Gastrocnemius medialis (tissue), 4 donors: Measurements from ENCODE around the gene PTPRE. TPM values are rescaled to one million over a fixed set of nuclear protein-coding genes. Genes with fewer than 3 reads are reported as not detected.

Source experiments
- ATAC-seq, 2 donors: fragments of 150-250 bp; one replicate each; pipeline ENCODE4 v1.9.1; 2016
- DNase-seq, 2 donors: peaks; one replicate each; pipeline ENCODE4 v3.0.0-alpha.2; 2019
- H3K27ac ChIP-seq, 4 donors: fragments of 200-600 bp; sonication (generic); 1 replicate in 1 of 4; 2 replicates in 3 of 4; pipeline ENCODE4 v1.5.1; 2016 to 2018; ENCODE audit warnings: mild to moderate bottlenecking in 2 of 4, moderate library complexity in 1 of 4
- H3K27me3 ChIP-seq, 3 donors: fragments of 200-600 bp; sonication (generic) in 2 of 3; 1 replicate in 1 of 3; 2 replicates in 2 of 3; pipeline versions ENCODE4 v1.5.1 to v1.6.0; 2016 to 2019; ENCODE audit warnings: mild to moderate bottlenecking in 1 of 3, moderate library complexity in 1 of 3
- H3K36me3 ChIP-seq, 2 donors: fragments of 200-600 bp; sonication (generic) in 1 of 2; one replicate each; pipeline ENCODE4 v1.5.1; 2017 to 2018
- H3K4me1 ChIP-seq, 2 donors: fragments of 200-600 bp; sonication (generic) in 1 of 2; one replicate each; pipeline ENCODE4 v1.5.1; 2016 to 2017; ENCODE audit warnings: mild to moderate bottlenecking in 2 of 2
- H3K4me3 ChIP-seq, 4 donors: fragments of 200-600 bp; sonication (generic) in 3 of 4; 1 replicate in 1 of 4; 2 replicates in 3 of 4; pipeline ENCODE4 v1.5.1; 2016 to 2019; ENCODE audit warnings: mild to moderate bottlenecking in 2 of 4
- H3K9me3 ChIP-seq, 3 donors: fragments of 200-600 bp; sonication (generic) in 2 of 3; 1 replicate in 1 of 3; 2 replicates in 2 of 3; pipeline ENCODE4 v1.5.1; 2016 to 2019
- POLR2A ChIP-seq, 2 donors: fragments of 450-650 bp; IDR thresholded peaks; one replicate each; pipeline ENCODE4 v1.6.1; 2017; ENCODE audit warnings: antibody characterized with exemption in 2 of 2, mild to moderate bottlenecking in 2 of 2, moderate library complexity in 2 of 2
- in situ Hi-C, 4 donors: fragments of 200-750 bp; cut with MboI; loops; one replicate each; pipeline versions ENCODE4 v1.15.0 to v1.8.0; 2017; ENCODE audit warnings: low sequenced_read_pairs in 4 of 4
- intact Hi-C: fragments of 100-400 bp; cut with DNase I; formaldehyde crosslinking; loops from one replicate; pipeline ENCODE4 v1.15.1; 2023; ENCODE audit warnings: low total_unique reads
- total RNA-seq, 4 donors: library from RNA; depleted of rRNA; stranded (reverse); fragments of >200 nt; gene quantifications; one replicate each; pipeline versions ENCODE4 v1.1.0 to v1.2.3, GENCODE V29; 2016
- TF ChIP-seq, protein P1 (sequence below), 5 experiments: fragments of 450-650 bp in 3 of 5; fragments of 200-600 bp in 2 of 5; sonication (generic) in 2 of 5; IDR thresholded peaks in 4 of 5; conservative IDR thresholded peaks in 1 of 5; 1 replicate in 4 of 5; 2 replicates in 1 of 5; pipeline ENCODE4 v1.5.1; 2016 to 2019; ENCODE audit warnings: antibody characterized with exemption in 5 of 5, mild to moderate bottlenecking in 3 of 5, moderate library complexity in 3 of 5

PTPRE gene
- total RNA-seq, 4 donors from 2014 or later: 0.97 to 2.2 (median 1.6) TPM

DNA sequence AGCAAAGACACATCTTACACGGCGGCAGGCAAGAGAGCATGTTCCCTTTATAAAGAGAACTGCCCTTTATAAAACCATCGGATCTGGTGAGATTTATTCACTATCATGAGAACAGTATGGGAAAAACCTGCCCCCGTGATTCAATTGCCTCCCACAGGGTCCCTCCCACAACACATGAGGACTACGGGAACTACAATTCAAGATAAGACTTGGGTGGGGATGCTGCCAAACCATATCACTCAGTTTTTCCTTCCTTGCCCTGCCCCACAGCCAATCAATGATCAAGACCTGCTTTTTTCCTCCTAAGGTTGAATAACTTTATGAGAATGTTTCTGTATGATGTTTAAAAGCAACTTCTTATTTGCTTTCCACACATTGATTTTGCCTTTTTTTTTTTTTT, 3.1 kb upstream of the PTPRE start:
- DNase-seq: no peak
- no peak overlapping the region for H3K27ac ChIP-seq
- ATAC-seq: no peak
- H3K27me3 ChIP-seq: peaks cover 4 to 9% (median 8%) of the 10 kb centered on the region in 3 donors
- in situ Hi-C loops: loop anchor here in 2 of 4 donors (10.0 kb wide), 1 partner anchor 111 kb away; no protein-coding TSS in a partner anchor
- intact Hi-C loops: no loop called here
- H3K36me3 ChIP-seq: no peaks in the 10 kb centered on the region
- H3K9me3 ChIP-seq: no peaks in the 10 kb centered on the region
- no peak overlapping the region for H3K4me3 ChIP-seq
- TF ChIP-seq, protein P1, sequence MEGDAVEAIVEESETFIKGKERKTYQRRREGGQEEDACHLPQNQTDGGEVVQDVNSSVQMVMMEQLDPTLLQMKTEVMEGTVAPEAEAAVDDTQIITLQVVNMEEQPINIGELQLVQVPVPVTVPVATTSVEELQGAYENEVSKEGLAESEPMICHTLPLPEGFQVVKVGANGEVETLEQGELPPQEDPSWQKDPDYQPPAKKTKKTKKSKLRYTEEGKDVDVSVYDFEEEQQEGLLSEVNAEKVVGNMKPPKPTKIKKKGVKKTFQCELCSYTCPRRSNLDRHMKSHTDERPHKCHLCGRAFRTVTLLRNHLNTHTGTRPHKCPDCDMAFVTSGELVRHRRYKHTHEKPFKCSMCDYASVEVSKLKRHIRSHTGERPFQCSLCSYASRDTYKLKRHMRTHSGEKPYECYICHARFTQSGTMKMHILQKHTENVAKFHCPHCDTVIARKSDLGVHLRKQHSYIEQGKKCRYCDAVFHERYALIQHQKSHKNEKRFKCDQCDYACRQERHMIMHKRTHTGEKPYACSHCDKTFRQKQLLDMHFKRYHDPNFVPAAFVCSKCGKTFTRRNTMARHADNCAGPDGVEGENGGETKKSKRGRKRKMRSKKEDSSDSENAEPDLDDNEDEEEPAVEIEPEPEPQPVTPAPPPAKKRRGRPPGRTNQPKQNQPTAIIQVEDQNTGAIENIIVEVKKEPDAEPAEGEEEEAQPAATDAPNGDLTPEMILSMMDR (IDR thresholded peaks at IDR 0.05 in 4 of 5, conservative IDR thresholded peaks at IDR 0.05 in 1 of 5): no peak
- no peak for TF ChIP-seq POLR2A (IDR thresholded peaks at IDR 0.05)
- H3K4me1 ChIP-seq: peaks cover 6 to 7% of the 10 kb centered on the region in 2 donors

DNA sequence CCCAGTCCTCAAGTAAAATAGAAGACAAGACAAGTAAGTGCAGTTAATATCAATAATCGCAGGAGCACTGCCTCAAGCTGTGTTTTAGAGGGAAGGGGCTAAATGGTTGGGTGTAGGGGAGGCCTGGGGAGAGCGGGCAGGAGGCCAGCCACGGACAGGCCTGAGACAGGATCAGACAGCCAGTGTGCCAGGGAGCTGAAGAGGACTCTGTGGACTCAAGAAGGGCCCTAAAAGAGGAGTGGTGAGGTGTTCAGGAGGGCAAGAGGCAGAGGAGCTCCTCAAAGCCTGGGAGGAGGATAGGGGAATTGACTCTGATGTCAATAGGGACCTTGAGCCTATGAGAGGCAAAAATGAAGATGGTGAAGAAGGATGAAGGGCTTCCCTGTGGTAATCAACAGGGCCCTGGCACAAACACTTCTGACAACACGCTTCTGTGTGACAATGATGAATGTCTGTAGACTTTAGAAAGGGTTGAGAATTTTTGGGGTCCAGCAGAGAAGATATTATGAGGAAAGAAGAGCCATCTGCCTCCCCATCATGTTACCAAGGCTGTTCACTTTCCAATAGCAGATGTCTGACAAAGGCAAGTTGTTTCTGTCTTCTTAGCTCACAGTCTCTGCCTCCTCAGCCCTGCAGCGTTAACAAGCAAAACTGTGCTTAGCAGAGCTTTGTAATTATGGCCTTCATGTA, 2.4 kb upstream of the PTPRE start:
- no peak for TF ChIP-seq POLR2A (IDR thresholded peaks at IDR 0.05)
- TF ChIP-seq, protein P1 (IDR thresholded peaks at IDR 0.05 in 4 of 5, conservative IDR thresholded peaks at IDR 0.05 in 1 of 5): no peak
- ATAC-seq (no peak), DNase-seq (no peak)
- H3K4me3 ChIP-seq: no peak overlapping the region
- H3K4me1 ChIP-seq: peaks cover 6 to 7% of the 10 kb centered on the region in 2 donors
- H3K36me3 ChIP-seq: no peaks in the 10 kb centered on the region
- in situ Hi-C loops: loop anchor here in 2 of 4 donors (10.0 kb wide), 1 partner anchor 110 kb away; no protein-coding TSS in a partner anchor
- H3K9me3 ChIP-seq: no peaks in the 10 kb centered on the region
- intact Hi-C loops: no loop called here
- no peak overlapping the region for H3K27ac ChIP-seq
- peaks cover 4 to 9% (median 8%) of the 10 kb centered on the region in 3 donors for H3K27me3 ChIP-seq

DNA sequence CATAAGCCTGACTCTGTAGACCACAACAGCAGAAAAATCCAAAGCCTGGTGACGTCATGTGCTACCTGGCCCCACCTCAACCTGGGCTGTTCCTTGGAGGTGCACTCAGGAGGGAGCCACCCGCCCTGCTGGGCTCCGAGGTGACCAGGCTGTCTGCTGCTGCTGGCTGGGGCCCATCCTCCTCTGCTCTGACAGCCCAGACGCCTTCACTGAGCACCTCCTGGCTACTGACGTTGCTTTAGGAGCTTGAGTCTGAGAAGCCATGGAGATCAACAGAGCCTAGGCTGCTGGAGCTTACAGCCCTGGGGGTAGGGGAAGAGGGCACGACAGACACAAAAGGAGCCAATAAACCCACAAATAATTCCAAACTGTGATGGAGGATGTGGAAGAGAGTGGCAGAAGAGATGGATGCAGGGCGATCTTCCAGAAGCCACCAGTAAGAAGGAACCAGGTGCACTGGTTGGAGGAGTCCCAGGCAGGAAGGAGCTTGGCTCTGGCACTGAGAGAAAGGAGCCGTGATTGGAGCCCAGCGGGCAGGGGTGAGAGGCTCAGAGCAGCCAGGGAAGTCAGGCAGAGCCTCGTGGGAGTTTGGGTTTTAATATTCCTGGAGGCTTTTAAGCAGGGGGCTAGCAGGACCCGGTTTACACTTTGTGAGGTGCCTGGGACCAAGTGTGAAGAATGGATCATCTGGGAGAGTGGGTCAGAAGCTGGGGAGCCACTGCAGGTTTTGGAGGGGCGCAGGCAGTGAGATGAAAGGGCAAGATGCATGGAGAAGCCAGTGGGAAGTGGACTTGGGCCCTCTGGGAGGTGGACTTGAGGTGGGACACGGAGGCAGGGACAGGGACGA, 1.7 kb upstream of the PTPRE start:
- in situ Hi-C loops (loop anchor here in 2 of 4 donors (10.0 kb wide), 1 partner anchor 110 kb away; no protein-coding TSS in a partner anchor), intact Hi-C loops (no loop called here)
- TF ChIP-seq, protein P1 (IDR thresholded peaks at IDR 0.05 in 4 of 5, conservative IDR thresholded peaks at IDR 0.05 in 1 of 5): no peak
- TF ChIP-seq POLR2A (IDR thresholded peaks at IDR 0.05): no peak
- peaks cover 4 to 9% (median 8%) of the 10 kb centered on the region in 3 donors for H3K27me3 ChIP-seq
- H3K4me1 ChIP-seq: peaks cover 6 to 7% of the 10 kb centered on the region in 2 donors
- H3K36me3 ChIP-seq: no peaks in the 10 kb centered on the region
- ATAC-seq (no peak), DNase-seq (no peak)
- H3K4me3 ChIP-seq: no peak overlapping the region
- no peak overlapping the region for H3K27ac ChIP-seq
- no peaks in the 10 kb centered on the region for H3K9me3 ChIP-seq

DNA sequence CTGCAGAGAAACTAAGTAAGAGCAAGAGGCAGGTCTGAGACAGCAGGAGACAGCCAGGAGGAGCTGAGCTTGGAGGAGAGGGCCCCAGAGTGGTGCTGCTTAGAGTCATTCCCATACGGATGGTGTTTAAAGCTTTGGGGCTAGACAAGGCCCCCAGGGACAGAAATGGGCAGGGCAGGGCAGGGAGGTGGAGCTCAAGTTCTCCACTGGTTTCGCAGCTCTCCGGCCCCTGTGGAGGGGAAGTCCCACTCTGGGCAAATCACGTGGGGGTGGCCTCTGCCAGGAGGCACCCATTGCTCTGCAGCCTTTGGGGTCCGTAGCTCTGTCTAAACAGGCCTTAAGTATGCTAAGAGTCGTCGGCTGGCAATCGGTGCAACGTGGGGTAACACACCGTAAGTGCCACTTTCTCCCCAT, 1.0 kb upstream of the PTPRE start:
- H3K27me3 ChIP-seq: peaks cover 4 to 9% (median 8%) of the 10 kb centered on the region in 3 donors
- H3K4me3 ChIP-seq: no peak overlapping the region
- no peaks in the 10 kb centered on the region for H3K9me3 ChIP-seq
- DNase-seq (no peak), ATAC-seq (no peak)
- H3K27ac ChIP-seq: no peak overlapping the region
- intact Hi-C loops (no loop called here), in situ Hi-C loops (loop anchor here in 2 of 4 donors (10.0 kb wide), 1 partner anchor 109 kb away; no protein-coding TSS in a partner anchor)
- H3K4me1 ChIP-seq: peaks cover 6 to 7% of the 10 kb centered on the region in 2 donors
- no peaks in the 10 kb centered on the region for H3K36me3 ChIP-seq
- TF ChIP-seq, protein P1 (IDR thresholded peaks at IDR 0.05 in 4 of 5, conservative IDR thresholded peaks at IDR 0.05 in 1 of 5): no peak
- no peak for TF ChIP-seq POLR2A (IDR thresholded peaks at IDR 0.05)
